Measurements from ENCODE around the gene BIRC6. TPM values are rescaled to one million over a fixed set of nuclear protein-coding genes. Genes with fewer than 3 reads are reported as not detected.
A peak's percentile ranks its signal among the peaks of the same experiment; 100 is the strongest.
"Not testable (repeated sequence)": the region's sequence is repeated elsewhere in the genome, so short reads cannot be mapped to it uniquely, and the experiment has no call there.

BIRC6 gene
- total RNA-seq: 39.9 TPM

GRCh38 chr2:32356681-32357317 lies at the start of gene BIRC6:
TSS of gene BIRC6 (plus strand) at chr2:32357023. CDS start at chr2:32357162, 139 bp downstream.
- peak; percentile 91 for ATAC-seq
- DNase-seq (ENCODE audit: low spot score): peak; percentile 99

- ATAC-seq (no peak), DNase-seq (ENCODE audit: low spot score) (no peak)
These were observed 46.2 kb upstream of the BIRC6 start for GRCh38 chr2:32310577-32310976.

GRCh38 chr2:32314886-32315285 lies 41.9 kb upstream of the BIRC6 start:
- no peak for ATAC-seq
- no peak for DNase-seq (ENCODE audit: low spot score)

GRCh38 chr2:32328679-32329078 lies 28.1 kb upstream of the BIRC6 start:
- ATAC-seq: not testable (repeated sequence)

GRCh38 chr2:32329180-32329980 lies 27.4 kb upstream of the BIRC6 start:
- DNase-seq (ENCODE audit: low spot score): peak; percentile 39
- ATAC-seq: peak; percentile 84

More at GRCh38 chr2:32328679-32329078, 28.1 kb upstream of the BIRC6 start:
- not testable (repeated sequence) for DNase-seq (ENCODE audit: low spot score)

GRCh38 chr2:32330136-32330535 lies 26.7 kb upstream of the BIRC6 start:
- DNase-seq (ENCODE audit: low spot score): no peak

GRCh38 chr2:32342801-32343200 lies 14.0 kb upstream of the BIRC6 start:
- DNase-seq (ENCODE audit: low spot score): peak; percentile 30
- ATAC-seq: no peak

More at GRCh38 chr2:32330136-32330535, 26.7 kb upstream of the BIRC6 start:
- no peak for ATAC-seq

- DNase-seq (ENCODE audit: low spot score): peak; percentile 3
- not testable (repeated sequence) for ATAC-seq
These were observed 6.0 kb upstream of the BIRC6 start for GRCh38 chr2:32350797-32351196.

GRCh38 chr2:32355976-32356680 lies 695 bp upstream of the BIRC6 start:
- no peak for DNase-seq (ENCODE audit: low spot score)
- ATAC-seq: no peak

- peak; percentile 66 for DNase-seq (ENCODE audit: low spot score)
- peak; percentile 20 for ATAC-seq
These were observed 691 bp downstream of the BIRC6 start for GRCh38 chr2:32357318-32358110.

GRCh38 chr2:32358111-32358482 lies 1.3 kb downstream of the BIRC6 start:
- ATAC-seq: no peak
- DNase-seq (ENCODE audit: low spot score): no peak

GRCh38 chr2:32360416-32360815 lies 3.6 kb downstream of the BIRC6 start:
- ATAC-seq (no peak), DNase-seq (ENCODE audit: low spot score) (no peak)

- not testable (repeated sequence) for DNase-seq (ENCODE audit: low spot score); ATAC-seq
These were observed 6.2 kb downstream of the BIRC6 start for GRCh38 chr2:32362997-32363396.

- ATAC-seq: no peak
- DNase-seq (ENCODE audit: low spot score): no peak
These were observed 6.8 kb downstream of the BIRC6 start for GRCh38 chr2:32363597-32363996.

- ATAC-seq; DNase-seq (ENCODE audit: low spot score): not testable (repeated sequence)
These were observed 7.5 kb downstream of the BIRC6 start for GRCh38 chr2:32364290-32364689.

- DNase-seq (ENCODE audit: low spot score); ATAC-seq: not testable (repeated sequence)
These were observed 8.9 kb downstream of the BIRC6 start for GRCh38 chr2:32365679-32366078.

- no peak for ATAC-seq
- DNase-seq (ENCODE audit: low spot score): no peak
These were observed 9.8 kb downstream of the BIRC6 start for GRCh38 chr2:32366595-32366994.

- ATAC-seq (peak; percentile 73), DNase-seq (ENCODE audit: low spot score) (no peak)
These were observed 12.4 kb downstream of the BIRC6 start for GRCh38 chr2:32369222-32369621.

GRCh38 chr2:32370942-32371341 lies 14.1 kb downstream of the BIRC6 start:
- not testable (repeated sequence) for DNase-seq (ENCODE audit: low spot score); ATAC-seq

GRCh38 chr2:32372519-32373182 lies 15.8 kb downstream of the BIRC6 start:
- ATAC-seq (no peak), DNase-seq (ENCODE audit: low spot score) (no peak)
